OCI-LY7 (cell line): ENCODE measurements around the gene APOC3.

ENCODE experiments used
- EZH2phosphoT487 ChIP-seq: fragments of 200-600 bp; sonication (generic); IDR thresholded peaks from 2 replicates; pipeline ENCODE4 v1.6.1; 2018; ENCODE audit warnings: low read depth, borderline replicate concordance, mild to moderate bottlenecking, mixed run types, antibody characterized with exemption, low read length, moderate library complexity, mixed read lengths
- TF ChIP-seq, protein P1 (sequence below): fragments of 200-600 bp; sonication (generic); conservative IDR thresholded peaks from 2 replicates; pipeline ENCODE4 v1.5.1; 2014; ENCODE audit warnings: mild to moderate bottlenecking, antibody characterized with exemption, low read length, moderate library complexity, mixed read lengths

DNA sequence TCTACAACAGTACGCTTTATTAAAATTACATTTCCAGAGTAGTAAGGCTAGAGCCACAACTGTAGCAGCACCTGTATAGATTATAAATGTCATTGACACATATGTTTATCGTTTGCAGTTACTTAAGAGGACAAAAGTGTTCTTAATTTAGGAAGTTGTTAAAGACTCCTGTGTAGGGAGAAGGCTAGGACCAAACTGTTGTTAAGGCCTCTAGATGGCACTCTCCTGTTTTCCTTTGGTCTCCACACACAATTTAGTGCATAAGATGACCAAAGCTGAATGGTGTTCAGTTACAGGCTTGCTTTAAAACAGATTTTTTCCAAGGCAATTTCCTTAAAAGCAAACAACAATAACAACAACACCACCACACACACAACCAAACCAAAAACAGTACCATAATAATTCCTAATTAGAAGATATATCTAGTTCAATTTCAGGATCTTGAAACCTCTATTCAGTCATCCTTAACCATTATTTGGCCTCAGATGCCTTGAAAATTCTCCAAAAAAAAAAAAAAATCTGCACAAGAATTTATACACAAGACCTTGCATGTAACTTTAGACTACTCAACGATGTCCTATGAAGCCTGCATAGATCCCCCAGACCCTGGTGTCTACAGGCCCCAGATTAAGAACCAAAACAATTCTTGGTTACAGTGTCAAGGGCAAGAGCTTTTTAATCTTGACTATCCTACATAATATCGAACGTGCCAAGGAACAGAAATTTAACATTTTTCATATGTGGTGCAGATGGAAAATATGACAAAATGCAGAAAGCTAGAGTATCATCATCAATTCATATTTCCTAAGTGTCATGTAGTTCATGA lies 50.3 kb downstream of the APOC3 start:
- TF ChIP-seq, protein P1, sequence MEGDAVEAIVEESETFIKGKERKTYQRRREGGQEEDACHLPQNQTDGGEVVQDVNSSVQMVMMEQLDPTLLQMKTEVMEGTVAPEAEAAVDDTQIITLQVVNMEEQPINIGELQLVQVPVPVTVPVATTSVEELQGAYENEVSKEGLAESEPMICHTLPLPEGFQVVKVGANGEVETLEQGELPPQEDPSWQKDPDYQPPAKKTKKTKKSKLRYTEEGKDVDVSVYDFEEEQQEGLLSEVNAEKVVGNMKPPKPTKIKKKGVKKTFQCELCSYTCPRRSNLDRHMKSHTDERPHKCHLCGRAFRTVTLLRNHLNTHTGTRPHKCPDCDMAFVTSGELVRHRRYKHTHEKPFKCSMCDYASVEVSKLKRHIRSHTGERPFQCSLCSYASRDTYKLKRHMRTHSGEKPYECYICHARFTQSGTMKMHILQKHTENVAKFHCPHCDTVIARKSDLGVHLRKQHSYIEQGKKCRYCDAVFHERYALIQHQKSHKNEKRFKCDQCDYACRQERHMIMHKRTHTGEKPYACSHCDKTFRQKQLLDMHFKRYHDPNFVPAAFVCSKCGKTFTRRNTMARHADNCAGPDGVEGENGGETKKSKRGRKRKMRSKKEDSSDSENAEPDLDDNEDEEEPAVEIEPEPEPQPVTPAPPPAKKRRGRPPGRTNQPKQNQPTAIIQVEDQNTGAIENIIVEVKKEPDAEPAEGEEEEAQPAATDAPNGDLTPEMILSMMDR = peak; percentile 96
- no peak for TF ChIP-seq EZH2phosphoT487
